ENCODE data around the gene CDC42BPB. TPM values are rescaled to one million over a fixed set of nuclear protein-coding genes. Genes with fewer than 3 reads are reported as not detected.

Gene CDC42BPB
- total RNA-seq, 1 experiment from 2014 or later = 103 TPM

DNA sequence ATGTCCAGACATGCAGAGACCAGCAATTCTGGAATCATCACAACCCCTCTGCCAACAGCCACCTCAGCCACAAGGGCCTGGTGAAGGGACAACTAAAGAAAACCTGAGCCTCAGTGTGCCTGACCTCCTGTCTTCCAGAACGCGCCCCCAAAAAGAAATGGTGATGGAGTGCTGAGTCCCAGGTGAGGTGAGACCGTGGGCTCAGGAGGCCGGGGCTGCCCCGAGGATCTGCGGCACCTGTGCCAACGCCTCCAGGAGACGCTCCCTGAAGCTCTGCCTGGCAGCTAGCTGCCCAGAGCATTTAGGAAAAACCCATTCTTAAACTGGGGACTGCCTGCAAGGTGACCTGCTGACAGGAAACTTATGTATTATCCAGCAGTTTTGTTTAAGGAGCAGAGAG is 51.2 kb downstream of the CDC42BPB start:
- Histone ChIP-seq H2BK5ac (ENCODE audit: insufficient read length, low read length) (no peak overlapping the region), H2BK20ac (ENCODE audit: low read depth, low read length, poor library complexity, severe bottlenecking) (no peak overlapping the region), H3K4me2 (ENCODE audit: insufficient read depth, insufficient read length, low read length) (no peak overlapping the region), H3K23me2 (ENCODE audit: insufficient read length, low read depth, low read length, poor library complexity, severe bottlenecking) (no peaks in the 10 kb centered on the region), H2AK5ac (ENCODE audit: insufficient read length, low read length) (no peak overlapping the region), H3K79me2 (ENCODE audit: insufficient read depth, low read length) (no peaks in the 10 kb centered on the region), H3K9ac (ENCODE audit: extremely low read depth, insufficient read length, low read length) (no peak overlapping the region), H3K9me3 (ENCODE audit: control insufficient read depth, low read depth, low read length) (no peaks in the 10 kb centered on the region), H3T11ph (ENCODE audit: low read length) (no peak overlapping the region), H2AFZ (ENCODE audit: low read length) (no peak overlapping the region), H3K18ac (ENCODE audit: insufficient read length, low read depth, low read length) (no peak overlapping the region), H3K4me1 (ENCODE audit: insufficient read depth, low read length) (no peaks in the 10 kb centered on the region), H3K79me1 (ENCODE audit: insufficient read depth, low read depth, low read length, poor library complexity, severe bottlenecking) (peaks cover under 1% of the 10 kb centered on the region), H3K27me3 (ENCODE audit: insufficient read depth, low read length) (no peaks in the 10 kb centered on the region), H4K20me1 (ENCODE audit: control insufficient read depth, insufficient read depth, insufficient read length) (no peaks in the 10 kb centered on the region), H3K23ac (ENCODE audit: insufficient read length, low read depth, low read length) (no peak overlapping the region), H2BK120ac (ENCODE audit: low read depth, low read length, poor library complexity, severe bottlenecking) (no peak overlapping the region), H4K8ac (replicated peaks; ENCODE audit: insufficient read length, low read depth, low read length) (no peak overlapping the region), H3K4ac (ENCODE audit: low read depth, low read length) (no peak overlapping the region), H3K56ac (ENCODE audit: insufficient read length, low read depth, low read length) (no peak overlapping the region), H2BK12ac (ENCODE audit: insufficient read length, low read depth, low read length) (no peak overlapping the region), H3K14ac (ENCODE audit: insufficient read depth, low read length) (no peak overlapping the region), H4K91ac (ENCODE audit: insufficient read length, low read depth, low read length) (no peak overlapping the region), H2BK15ac (ENCODE audit: low read depth, low read length) (no peak overlapping the region), H4K5ac (ENCODE audit: insufficient read length, low read depth, low read length) (no peak overlapping the region), H3K27ac (ENCODE audit: insufficient read length, low read depth, low read length) (no peak overlapping the region)
- no peak for DNase-seq
- Mint-ChIP-seq H3K27ac (no peak overlapping the region), H3K4me3 (no peak overlapping the region), H3K27me3 (ENCODE audit: low read depth) (no peaks in the 10 kb centered on the region), H3K36me3 (ENCODE audit: insufficient read depth in 1 of 3, low read depth in 3 of 3) (peaks cover 14 to 70% (median 36%) of the 10 kb centered on the region in 3 experiments; a peak in 6 of 7 replicates), H3K4me1 (no peaks in the 10 kb centered on the region), H3K9me3 (no peaks in the 10 kb centered on the region)
- no CpG with 5 or more reads among the region's 8 CpGs for WGBS (ENCODE audit: extremely low coverage, insufficient read length, low lambda C conversion rate)
- TF ChIP-seq, protein P1, sequence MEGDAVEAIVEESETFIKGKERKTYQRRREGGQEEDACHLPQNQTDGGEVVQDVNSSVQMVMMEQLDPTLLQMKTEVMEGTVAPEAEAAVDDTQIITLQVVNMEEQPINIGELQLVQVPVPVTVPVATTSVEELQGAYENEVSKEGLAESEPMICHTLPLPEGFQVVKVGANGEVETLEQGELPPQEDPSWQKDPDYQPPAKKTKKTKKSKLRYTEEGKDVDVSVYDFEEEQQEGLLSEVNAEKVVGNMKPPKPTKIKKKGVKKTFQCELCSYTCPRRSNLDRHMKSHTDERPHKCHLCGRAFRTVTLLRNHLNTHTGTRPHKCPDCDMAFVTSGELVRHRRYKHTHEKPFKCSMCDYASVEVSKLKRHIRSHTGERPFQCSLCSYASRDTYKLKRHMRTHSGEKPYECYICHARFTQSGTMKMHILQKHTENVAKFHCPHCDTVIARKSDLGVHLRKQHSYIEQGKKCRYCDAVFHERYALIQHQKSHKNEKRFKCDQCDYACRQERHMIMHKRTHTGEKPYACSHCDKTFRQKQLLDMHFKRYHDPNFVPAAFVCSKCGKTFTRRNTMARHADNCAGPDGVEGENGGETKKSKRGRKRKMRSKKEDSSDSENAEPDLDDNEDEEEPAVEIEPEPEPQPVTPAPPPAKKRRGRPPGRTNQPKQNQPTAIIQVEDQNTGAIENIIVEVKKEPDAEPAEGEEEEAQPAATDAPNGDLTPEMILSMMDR (conservative IDR thresholded peaks at IDR 0.05) = no peak

Measured in H9 (cell line).